ENCODE results near the gene GFOD1.

DNA sequence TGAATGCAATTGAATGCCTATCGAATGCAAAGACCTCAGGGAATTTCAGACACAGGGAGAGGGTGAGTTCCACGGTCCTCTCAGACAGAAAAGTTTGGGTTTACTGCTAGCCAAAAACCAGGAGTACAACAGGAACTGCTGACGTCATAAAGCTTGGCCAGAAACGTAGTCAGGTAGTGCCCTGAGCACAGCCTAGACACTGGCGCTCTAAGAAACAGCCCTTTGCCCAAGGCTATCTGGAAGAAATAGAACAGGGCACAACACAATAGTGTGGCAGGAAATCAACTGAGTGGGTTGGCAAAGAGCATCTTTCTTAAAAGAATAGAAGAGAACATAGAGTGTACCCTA is 58.0 kb downstream of the GFOD1 start:
- TF ChIP-seq, protein P1, sequence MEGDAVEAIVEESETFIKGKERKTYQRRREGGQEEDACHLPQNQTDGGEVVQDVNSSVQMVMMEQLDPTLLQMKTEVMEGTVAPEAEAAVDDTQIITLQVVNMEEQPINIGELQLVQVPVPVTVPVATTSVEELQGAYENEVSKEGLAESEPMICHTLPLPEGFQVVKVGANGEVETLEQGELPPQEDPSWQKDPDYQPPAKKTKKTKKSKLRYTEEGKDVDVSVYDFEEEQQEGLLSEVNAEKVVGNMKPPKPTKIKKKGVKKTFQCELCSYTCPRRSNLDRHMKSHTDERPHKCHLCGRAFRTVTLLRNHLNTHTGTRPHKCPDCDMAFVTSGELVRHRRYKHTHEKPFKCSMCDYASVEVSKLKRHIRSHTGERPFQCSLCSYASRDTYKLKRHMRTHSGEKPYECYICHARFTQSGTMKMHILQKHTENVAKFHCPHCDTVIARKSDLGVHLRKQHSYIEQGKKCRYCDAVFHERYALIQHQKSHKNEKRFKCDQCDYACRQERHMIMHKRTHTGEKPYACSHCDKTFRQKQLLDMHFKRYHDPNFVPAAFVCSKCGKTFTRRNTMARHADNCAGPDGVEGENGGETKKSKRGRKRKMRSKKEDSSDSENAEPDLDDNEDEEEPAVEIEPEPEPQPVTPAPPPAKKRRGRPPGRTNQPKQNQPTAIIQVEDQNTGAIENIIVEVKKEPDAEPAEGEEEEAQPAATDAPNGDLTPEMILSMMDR (IDR thresholded peaks at IDR 0.05) = no peak
- no peak for TF ChIP-seq POLR2A (IDR thresholded peaks at IDR 0.05)
